HS-5 (cell line): ENCODE results near the gene DDIT4.
"Not testable (repeated sequence)": the region's sequence is repeated elsewhere in the genome, so short reads cannot be mapped to it uniquely, and the experiment has no call there.

ENCODE experiments used
- DNase-seq: peaks from one replicate; pipeline ENCODE4 v3.0.0-alpha.2; 2012; ENCODE audit warnings: low read depth

The DDIT4 gene

GRCh38 chr10:72273410-72274212, at the start of gene DDIT4:
TSS of gene DDIT4 (plus strand) at chr10:72273924. CDS start at chr10:72274217, 293 bp downstream.
- DNase-seq = peak; percentile 92

GRCh38 chr10:72224191-72224590, 49.5 kb upstream of the DDIT4 start:
- DNase-seq = not testable (repeated sequence)

- no peak for DNase-seq
These were observed 47.2 kb upstream of the DDIT4 start for GRCh38 chr10:72226418-72227027.

- no peak for DNase-seq
These were observed 45.9 kb upstream of the DDIT4 start for GRCh38 chr10:72227826-72228225.

- no peak for DNase-seq
These were observed 45.4 kb upstream of the DDIT4 start for GRCh38 chr10:72228318-72228751.

GRCh38 chr10:72229261-72230251, 44.2 kb upstream of the DDIT4 start:
- DNase-seq = no peak

- DNase-seq = no peak
These were observed 40.1 kb upstream of the DDIT4 start for GRCh38 chr10:72233621-72234020.

- DNase-seq = no peak
These were observed 39.1 kb upstream of the DDIT4 start for GRCh38 chr10:72234560-72235095.

- DNase-seq = no peak
These were observed 38.0 kb upstream of the DDIT4 start for GRCh38 chr10:72235544-72236279.

GRCh38 chr10:72238392-72239175, 35.1 kb upstream of the DDIT4 start:
- no peak for DNase-seq

- no peak for DNase-seq
These were observed 34.3 kb upstream of the DDIT4 start for GRCh38 chr10:72239409-72239808.

GRCh38 chr10:72240371-72240770, 33.4 kb upstream of the DDIT4 start:
- no peak for DNase-seq

- DNase-seq = no peak
These were observed 32.0 kb upstream of the DDIT4 start for GRCh38 chr10:72241691-72242252.

GRCh38 chr10:72242675-72243074, 31.0 kb upstream of the DDIT4 start:
- no peak for DNase-seq

- no peak for DNase-seq
These were observed 29.8 kb upstream of the DDIT4 start for GRCh38 chr10:72243822-72244437.

- no peak for DNase-seq
These were observed 29.1 kb upstream of the DDIT4 start for GRCh38 chr10:72244573-72245038.

GRCh38 chr10:72245949-72246525, 27.7 kb upstream of the DDIT4 start:
- no peak for DNase-seq

GRCh38 chr10:72248468-72249151, 25.1 kb upstream of the DDIT4 start:
- DNase-seq = no peak
